ENCODE data around the gene RNF17.

RNF17 gene

DNA sequence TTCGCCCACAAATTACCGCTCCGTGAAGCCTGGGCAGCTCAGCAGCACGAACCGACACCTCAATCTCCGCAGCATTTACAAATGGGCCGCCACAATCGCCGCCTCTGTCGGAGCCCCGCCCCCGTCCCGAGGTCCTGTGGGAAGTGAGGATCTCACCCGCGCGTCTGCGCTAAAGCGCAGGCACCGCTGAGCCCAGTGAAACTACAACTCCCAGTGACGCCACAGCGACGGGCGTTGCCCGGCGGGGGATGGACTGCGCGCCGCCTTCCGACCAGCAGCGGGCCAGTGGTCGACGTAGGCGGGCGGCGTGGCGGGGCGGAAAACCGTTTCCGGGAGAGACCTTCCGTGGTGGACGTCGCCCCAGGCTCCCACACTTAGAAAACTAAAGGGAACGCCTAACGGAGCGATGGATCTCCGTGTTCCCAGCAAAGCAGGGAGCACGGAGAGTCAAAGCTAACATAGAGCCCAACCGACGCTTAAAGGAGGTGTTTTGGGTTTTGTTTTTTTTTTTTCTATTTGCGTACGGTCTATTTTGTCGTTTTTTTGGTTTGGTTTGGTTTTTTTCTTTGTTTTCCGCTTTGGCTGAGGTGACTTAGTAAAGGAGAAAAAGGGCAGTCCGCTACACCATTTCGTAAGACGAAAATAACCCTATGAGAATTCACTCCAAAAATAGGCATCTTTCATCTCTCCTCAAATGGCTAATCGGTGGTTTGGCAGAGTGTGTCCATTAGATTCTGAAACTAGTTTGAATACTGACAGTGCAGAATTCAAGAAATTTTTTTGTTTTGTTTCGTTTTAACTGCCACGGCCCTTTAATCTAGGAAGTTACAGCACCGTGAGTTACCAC lies 159.0 kb downstream of the RNF17 start:
- TF ChIP-seq, protein P1, sequence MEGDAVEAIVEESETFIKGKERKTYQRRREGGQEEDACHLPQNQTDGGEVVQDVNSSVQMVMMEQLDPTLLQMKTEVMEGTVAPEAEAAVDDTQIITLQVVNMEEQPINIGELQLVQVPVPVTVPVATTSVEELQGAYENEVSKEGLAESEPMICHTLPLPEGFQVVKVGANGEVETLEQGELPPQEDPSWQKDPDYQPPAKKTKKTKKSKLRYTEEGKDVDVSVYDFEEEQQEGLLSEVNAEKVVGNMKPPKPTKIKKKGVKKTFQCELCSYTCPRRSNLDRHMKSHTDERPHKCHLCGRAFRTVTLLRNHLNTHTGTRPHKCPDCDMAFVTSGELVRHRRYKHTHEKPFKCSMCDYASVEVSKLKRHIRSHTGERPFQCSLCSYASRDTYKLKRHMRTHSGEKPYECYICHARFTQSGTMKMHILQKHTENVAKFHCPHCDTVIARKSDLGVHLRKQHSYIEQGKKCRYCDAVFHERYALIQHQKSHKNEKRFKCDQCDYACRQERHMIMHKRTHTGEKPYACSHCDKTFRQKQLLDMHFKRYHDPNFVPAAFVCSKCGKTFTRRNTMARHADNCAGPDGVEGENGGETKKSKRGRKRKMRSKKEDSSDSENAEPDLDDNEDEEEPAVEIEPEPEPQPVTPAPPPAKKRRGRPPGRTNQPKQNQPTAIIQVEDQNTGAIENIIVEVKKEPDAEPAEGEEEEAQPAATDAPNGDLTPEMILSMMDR (IDR thresholded peaks at IDR 0.05) = no peak
- peak; percentile 94 for DNase-seq
- peak overlapping the region; percentile 99 for H3K27ac Mint-ChIP-seq
- no peaks in the 10 kb centered on the region for H3K36me3 Mint-ChIP-seq (ENCODE audit: low read depth)
- H3K4me1 Mint-ChIP-seq = peaks cover 24% of the 10 kb centered on the region
- peaks cover 6% of the 10 kb centered on the region for H3K27me3 Mint-ChIP-seq (ENCODE audit: low read depth, poor library complexity)
- peak overlapping the region; percentile 98 for H3K4me3 Mint-ChIP-seq
- H3K9me3 Mint-ChIP-seq = peaks cover 11% of the 10 kb centered on the region

DNA sequence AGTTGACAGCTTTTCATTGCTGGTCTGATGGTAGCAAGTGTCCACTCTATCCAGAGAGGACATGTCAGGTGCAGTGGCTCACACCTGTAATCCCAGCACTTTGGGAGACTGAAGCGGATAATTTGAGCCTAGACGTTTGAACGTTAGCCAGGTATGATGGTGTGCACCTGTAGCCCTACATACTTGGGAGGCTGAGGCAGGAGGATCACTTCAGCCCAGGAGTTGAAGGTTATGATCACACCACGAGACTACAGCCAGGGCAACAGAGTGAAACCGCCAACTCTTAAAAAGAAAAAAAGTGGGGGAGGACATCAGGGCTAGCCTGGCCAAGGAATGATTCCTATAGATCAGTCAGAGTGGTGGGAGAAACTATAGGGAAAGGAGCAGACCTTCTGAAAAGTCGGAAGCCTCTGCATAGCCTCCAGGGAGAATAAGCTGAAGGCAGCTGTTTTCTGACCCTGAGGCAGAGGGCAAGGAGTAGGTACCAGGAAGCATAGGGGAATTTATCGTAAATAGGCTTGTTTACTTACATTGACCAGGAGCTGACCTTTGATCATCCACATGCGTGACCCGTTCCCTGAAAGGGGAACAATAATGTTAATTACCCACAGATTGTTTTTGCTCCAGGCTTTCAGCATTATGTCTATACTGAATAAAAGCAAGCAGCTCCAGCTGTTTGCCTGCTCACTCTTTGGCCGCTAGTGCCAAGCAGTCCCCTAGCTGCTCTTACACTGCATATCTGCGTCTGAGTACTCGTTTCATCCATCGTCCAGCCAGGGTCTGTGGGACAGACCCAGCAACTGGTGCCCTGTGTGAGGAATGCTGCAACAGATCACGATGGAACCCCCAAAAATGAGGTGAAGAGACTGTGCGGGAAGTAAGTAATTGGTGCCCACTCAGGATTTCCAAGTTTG lies 161.6 kb downstream of the RNF17 start:
- no peak for DNase-seq
- H3K9me3 Mint-ChIP-seq = peaks cover 17% of the 10 kb centered on the region
- H3K27ac Mint-ChIP-seq = no peak overlapping the region
- H3K4me1 Mint-ChIP-seq = peaks cover 24% of the 10 kb centered on the region
- H3K4me3 Mint-ChIP-seq = no peak overlapping the region
- no peaks in the 10 kb centered on the region for H3K36me3 Mint-ChIP-seq (ENCODE audit: low read depth)
- peaks cover 18% of the 10 kb centered on the region for H3K27me3 Mint-ChIP-seq (ENCODE audit: low read depth, poor library complexity)
- TF ChIP-seq, protein P1 (IDR thresholded peaks at IDR 0.05) = no peak

- no peak for DNase-seq
Measured at GRCh38 chr13:24927810-24928404, 163.9 kb downstream of the RNF17 start.

GRCh38 chr13:24929196-24929595 lies 165.2 kb downstream of the RNF17 start:
- Mint-ChIP-seq H3K4me1 (peaks cover 23% of the 10 kb centered on the region), H3K4me3 (no peak overlapping the region), H3K9me3 (peaks cover 27% of the 10 kb centered on the region), H3K27me3 (ENCODE audit: low read depth, poor library complexity) (peaks cover 53% of the 10 kb centered on the region), H3K36me3 (ENCODE audit: low read depth) (no peaks in the 10 kb centered on the region), H3K27ac (no peak overlapping the region)
- TF ChIP-seq, protein P1 (IDR thresholded peaks at IDR 0.05) = no peak
- DNase-seq = no peak

More at GRCh38 chr13:24927810-24928404, 163.9 kb downstream of the RNF17 start:
- H3K9me3 Mint-ChIP-seq = peaks cover 27% of the 10 kb centered on the region
- TF ChIP-seq, protein P1 (IDR thresholded peaks at IDR 0.05) = no peak
- no peak overlapping the region for H3K27ac Mint-ChIP-seq
- peaks cover 41% of the 10 kb centered on the region for H3K27me3 Mint-ChIP-seq (ENCODE audit: low read depth, poor library complexity)
- peaks cover 19% of the 10 kb centered on the region for H3K4me1 Mint-ChIP-seq
- H3K4me3 Mint-ChIP-seq = no peak overlapping the region
- no peaks in the 10 kb centered on the region for H3K36me3 Mint-ChIP-seq (ENCODE audit: low read depth)

Measured in nephron progenitor cell (in vitro differentiated cells).